Body of pancreas (tissue), 4 donors: ENCODE measurements around the gene IVNS1ABP.

Experiments used
- POLR2A ChIP-seq, 3 donors: fragments of 450-650 bp; IDR thresholded peaks; one replicate each; pipeline ENCODE4 v1.6.1; 2016; ENCODE audit warnings: antibody characterized with exemption in 3 of 3, mild to moderate bottlenecking in 2 of 3
- TF ChIP-seq, protein P1 (sequence below), 7 experiments: fragments of 450-650 bp in 4 of 7; fragments of 200-600 bp in 3 of 7; sonication (generic) in 3 of 7; IDR thresholded peaks; one replicate each; pipeline ENCODE4 v1.5.1; 2016 to 2019; ENCODE audit warnings: antibody characterized with exemption in 7 of 7

DNA sequence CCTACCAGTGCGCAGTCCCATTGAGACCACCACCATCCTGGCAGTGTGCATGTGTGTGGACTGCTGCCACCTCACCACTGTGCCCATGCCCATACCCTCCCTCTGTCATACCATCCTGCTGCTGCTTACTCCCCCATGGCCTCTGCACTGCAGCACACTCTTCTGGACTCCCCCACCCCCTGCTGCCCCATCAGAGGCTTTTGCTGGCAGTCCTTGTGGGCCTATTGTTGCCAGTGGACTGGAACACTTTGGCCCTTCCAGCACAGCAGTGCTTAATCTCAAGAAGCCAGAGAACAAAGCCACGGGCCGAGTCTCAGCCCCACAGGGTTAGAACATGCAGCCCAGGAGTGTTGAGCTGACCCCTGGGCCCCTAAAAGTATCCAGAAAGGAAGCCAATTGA, 41.9 kb upstream of the IVNS1ABP start:
- TF ChIP-seq, protein P1, sequence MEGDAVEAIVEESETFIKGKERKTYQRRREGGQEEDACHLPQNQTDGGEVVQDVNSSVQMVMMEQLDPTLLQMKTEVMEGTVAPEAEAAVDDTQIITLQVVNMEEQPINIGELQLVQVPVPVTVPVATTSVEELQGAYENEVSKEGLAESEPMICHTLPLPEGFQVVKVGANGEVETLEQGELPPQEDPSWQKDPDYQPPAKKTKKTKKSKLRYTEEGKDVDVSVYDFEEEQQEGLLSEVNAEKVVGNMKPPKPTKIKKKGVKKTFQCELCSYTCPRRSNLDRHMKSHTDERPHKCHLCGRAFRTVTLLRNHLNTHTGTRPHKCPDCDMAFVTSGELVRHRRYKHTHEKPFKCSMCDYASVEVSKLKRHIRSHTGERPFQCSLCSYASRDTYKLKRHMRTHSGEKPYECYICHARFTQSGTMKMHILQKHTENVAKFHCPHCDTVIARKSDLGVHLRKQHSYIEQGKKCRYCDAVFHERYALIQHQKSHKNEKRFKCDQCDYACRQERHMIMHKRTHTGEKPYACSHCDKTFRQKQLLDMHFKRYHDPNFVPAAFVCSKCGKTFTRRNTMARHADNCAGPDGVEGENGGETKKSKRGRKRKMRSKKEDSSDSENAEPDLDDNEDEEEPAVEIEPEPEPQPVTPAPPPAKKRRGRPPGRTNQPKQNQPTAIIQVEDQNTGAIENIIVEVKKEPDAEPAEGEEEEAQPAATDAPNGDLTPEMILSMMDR (IDR thresholded peaks at IDR 0.05): no peak
- no peak for TF ChIP-seq POLR2A (IDR thresholded peaks at IDR 0.05)
